Spleen (tissue), 11 donors: ENCODE data around the gene DGKH. TPM values are rescaled to one million over a fixed set of nuclear protein-coding genes. Genes with fewer than 3 reads are reported as not detected.

Experiments used
- DNase-seq: peaks from one replicate; pipeline ENCODE4 v3.0.0-alpha.2; 2020
- H3K27ac ChIP-seq, 8 donors: fragments of 200-600 bp; sonication (generic) in 7 of 8; 1 replicate in 4 of 8; 2 replicates in 4 of 8; pipeline versions ENCODE4 v1.5.0 to v1.8.0; 2016 to 2021; ENCODE audit warnings: inconsistent platforms in 4 of 8, mild to moderate bottlenecking in 4 of 8, moderate library complexity in 1 of 8
- H3K27me3 ChIP-seq, 7 donors: fragments of 200-600 bp; sonication (generic) in 6 of 7; replicated peaks in 1 of 7; 1 replicate in 4 of 7; 2 replicates in 3 of 7; pipeline versions ENCODE4 v1.5.0 to v1.8.0; 2016 to 2021; ENCODE audit warnings: inconsistent platforms in 3 of 7, mild to moderate bottlenecking in 1 of 7
- H3K36me3 ChIP-seq, 6 donors: fragments of 200-600 bp; sonication (generic) in 5 of 6; 1 replicate in 4 of 6; 2 replicates in 2 of 6; pipeline versions ENCODE4 v1.5.0 to v1.8.0; 2016 to 2021; ENCODE audit warnings: inconsistent platforms in 2 of 6
- H3K4me1 ChIP-seq, 6 donors: fragments of 200-600 bp; sonication (generic) in 5 of 6; 1 replicate in 3 of 6; 2 replicates in 3 of 6; pipeline versions ENCODE4 v1.5.0 to v1.8.0; 2016 to 2021; ENCODE audit warnings: inconsistent platforms in 3 of 6
- H3K4me3 ChIP-seq, 8 donors: fragments of 200-600 bp; sonication (generic) in 7 of 8; 1 replicate in 4 of 8; 2 replicates in 4 of 8; pipeline versions ENCODE4 v1.5.0 to v1.8.0; 2016 to 2021; ENCODE audit warnings: inconsistent platforms in 4 of 8, mild to moderate bottlenecking in 4 of 8, moderate library complexity in 2 of 8
- H3K9me3 ChIP-seq, 8 donors: fragments of 200-600 bp; sonication (generic) in 7 of 8; 1 replicate in 4 of 8; 2 replicates in 4 of 8; pipeline versions ENCODE4 v1.5.0 to v1.8.0; 2016 to 2021; ENCODE audit warnings: inconsistent platforms in 4 of 8
- POLR2A ChIP-seq, 3 donors: fragments of 450-650 bp; IDR thresholded peaks; one replicate each; pipeline ENCODE4 v1.5.1; 2017; ENCODE audit warnings: antibody characterized with exemption in 3 of 3, mild to moderate bottlenecking in 1 of 3
- POLR2AphosphoS5 ChIP-seq, 3 donors: sonication (generic); formaldehyde crosslinking; IDR thresholded peaks; one replicate each; pipeline ENCODE4 v1.5.1; 2017; ENCODE audit warnings: antibody characterized with exemption in 3 of 3
- WGBS, 5 donors: extraction: QIAGEN DNeasy Blood & Tissue Kit in 3 of 5; methylation state at CpG; one replicate each; pipeline versions ENCODE4 v1.1.5 to v1.1.7; 2013 to 2018; 5-methylcytosine and 5-hydroxymethylcytosine counted together
- intact Hi-C: fragments of 100-400 bp; cut with DNase I; formaldehyde crosslinking; loops from one replicate; pipeline ENCODE4 v1.15.0; 2023; ENCODE audit warnings: low total_unique reads
- polyA plus RNA-seq, 3 donors: library from polyadenylated mRNA; stranded (reverse); fragments of 200-250 nt; gene quantifications; one replicate each; pipeline ENCODE4 v1.2.1, GENCODE V29; 2013
- small RNA-seq, 4 donors: library from RNA; depleted of rRNA; stranded (forward); fragments of <200 nt; gene quantifications; one replicate each; pipeline ENCODE3, GENCODE V24; 2016
- total RNA-seq, 7 donors: library from RNA; depleted of rRNA in 3 of 7; stranded (reverse); fragments of >200 nt in 3 of 7; fragmentation: NEBNext Ultra II Directional in 4 of 7; extraction: Animal tissue kit (Norgen Biotek cat#: 25700) in 4 of 7; gene quantifications; one replicate each; pipeline versions ENCODE4 v1.1.0 to v1.2.1, GENCODE V29; 2016 to 2021
- TF ChIP-seq, protein P1 (sequence below), 11 experiments: fragments of 200-600 bp in 7 of 11; fragments of 450-650 bp in 4 of 11; sonication (generic) in 4 of 11; IDR thresholded peaks in 8 of 11; conservative IDR thresholded peaks in 3 of 11; 1 replicate in 7 of 11; 2 replicates in 4 of 11; pipeline versions ENCODE4 v1.4.0 to v1.8.0; 2016 to 2021; ENCODE audit warnings: antibody characterized with exemption in 11 of 11, inconsistent platforms in 4 of 11, mild to moderate bottlenecking in 1 of 11
- donor health status: healthy with polysubstance abuse.
- donor health status: DM: no; HTN: no; CAD: no; lungs with moderate emphysema.
- donor health status: DM: no; HTN: no; CAD: no.
- donor health status: Bipolar disorder and iron deficiency.
- donor health status: healthy.
- donor health status: DM: no; HTN: no; CAD: no.
- donor health status: DM: yes; HTN: yes; CAD: no.

The DGKH gene
- total and polyA plus RNA-seq, 10 donors: 0.52 to 15.3 (median 10.8) TPM

DNA sequence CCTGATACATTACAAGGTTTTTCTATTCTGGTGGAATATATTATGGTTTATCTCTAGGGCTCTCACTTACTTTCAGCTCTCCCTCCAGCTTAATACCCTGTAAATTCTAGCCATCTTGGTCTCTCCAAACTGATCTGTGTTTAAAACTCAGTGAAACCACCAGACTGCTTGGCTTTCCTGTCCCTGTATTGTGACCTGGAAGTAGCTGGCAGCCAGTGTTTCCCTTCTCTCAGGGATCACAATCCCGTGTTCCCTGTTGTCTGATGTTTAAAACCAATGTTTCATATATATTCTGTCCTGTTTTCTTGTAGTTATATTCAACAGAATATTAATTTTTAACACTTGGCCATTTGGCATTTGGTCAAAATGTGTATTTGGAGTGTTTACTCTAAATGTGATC is 231.5 kb downstream of the DGKH start:
- intact Hi-C loops: no loop called here
- no peak for DNase-seq
- no peaks in the 10 kb centered on the region for H3K36me3 ChIP-seq
- no peaks in the 10 kb centered on the region for H3K27me3 ChIP-seq
- H3K9me3 ChIP-seq: no peaks in the 10 kb centered on the region
- no peak overlapping the region for H3K4me3 ChIP-seq
- TF ChIP-seq POLR2A (IDR thresholded peaks at IDR 0.05): no peak
- TF ChIP-seq, protein P1, sequence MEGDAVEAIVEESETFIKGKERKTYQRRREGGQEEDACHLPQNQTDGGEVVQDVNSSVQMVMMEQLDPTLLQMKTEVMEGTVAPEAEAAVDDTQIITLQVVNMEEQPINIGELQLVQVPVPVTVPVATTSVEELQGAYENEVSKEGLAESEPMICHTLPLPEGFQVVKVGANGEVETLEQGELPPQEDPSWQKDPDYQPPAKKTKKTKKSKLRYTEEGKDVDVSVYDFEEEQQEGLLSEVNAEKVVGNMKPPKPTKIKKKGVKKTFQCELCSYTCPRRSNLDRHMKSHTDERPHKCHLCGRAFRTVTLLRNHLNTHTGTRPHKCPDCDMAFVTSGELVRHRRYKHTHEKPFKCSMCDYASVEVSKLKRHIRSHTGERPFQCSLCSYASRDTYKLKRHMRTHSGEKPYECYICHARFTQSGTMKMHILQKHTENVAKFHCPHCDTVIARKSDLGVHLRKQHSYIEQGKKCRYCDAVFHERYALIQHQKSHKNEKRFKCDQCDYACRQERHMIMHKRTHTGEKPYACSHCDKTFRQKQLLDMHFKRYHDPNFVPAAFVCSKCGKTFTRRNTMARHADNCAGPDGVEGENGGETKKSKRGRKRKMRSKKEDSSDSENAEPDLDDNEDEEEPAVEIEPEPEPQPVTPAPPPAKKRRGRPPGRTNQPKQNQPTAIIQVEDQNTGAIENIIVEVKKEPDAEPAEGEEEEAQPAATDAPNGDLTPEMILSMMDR (IDR thresholded peaks at IDR 0.05 in 8 of 11, conservative IDR thresholded peaks at IDR 0.05 in 3 of 11): no peak
- no peak for TF ChIP-seq POLR2AphosphoS5 (IDR thresholded peaks at IDR 0.05)
- H3K27ac ChIP-seq: no peak overlapping the region
- H3K4me1 ChIP-seq: peaks cover 14 to 91% (median 41%) of the 10 kb centered on the region in 6 donors
- WGBS, 5 donors: 43 to 67% (median 44%) methylated on average over 1 of the region's 1 CpG

DNA sequence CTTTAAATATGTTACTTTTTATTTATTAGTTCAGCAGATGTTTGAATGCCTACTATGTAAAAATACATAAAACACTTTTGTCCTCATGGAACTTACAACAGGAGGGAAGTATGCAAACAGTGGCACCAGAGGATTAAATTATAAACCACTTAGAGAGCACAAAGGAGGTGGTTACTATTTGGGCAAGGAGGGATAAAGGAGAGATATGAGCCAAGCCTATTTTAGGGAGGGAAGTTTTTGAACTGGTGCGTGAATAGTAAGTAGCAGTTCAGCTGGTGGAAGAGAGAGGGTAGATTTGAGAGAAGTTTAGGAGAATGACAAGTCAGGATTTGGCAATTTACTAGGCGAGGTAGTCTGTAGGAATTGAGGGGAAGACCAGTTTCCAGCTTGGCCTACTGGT is 232.1 kb downstream of the DGKH start:
- H3K27ac ChIP-seq: no peak overlapping the region

DNA sequence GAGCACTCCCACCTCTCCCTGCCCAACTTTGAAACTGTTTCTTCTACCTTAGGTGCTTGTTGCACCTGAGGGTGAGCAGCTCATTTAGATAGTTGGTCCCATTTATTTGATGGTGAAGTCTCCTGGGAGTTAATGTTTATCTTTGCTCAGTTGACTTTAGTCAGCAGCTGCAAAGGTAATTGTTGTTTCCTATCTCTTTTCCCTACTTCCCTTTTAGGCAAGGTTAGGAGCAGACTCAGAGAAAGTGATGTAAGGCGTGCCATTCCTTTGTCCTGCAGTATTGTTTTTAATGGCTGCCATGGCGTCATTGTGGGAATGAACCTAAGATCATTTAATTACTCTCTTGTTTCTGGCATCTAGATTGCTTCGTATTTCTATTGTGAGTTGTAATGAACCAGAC is 235.1 kb downstream of the DGKH start:
- WGBS, 5 donors: 87 to 93% (median 89%) methylated on average over 3 of the region's 3 CpGs
- Histone ChIP-seq H3K27ac (no peak overlapping the region), H3K36me3 (peaks cover 2 to 35% (median 15%) of the 10 kb centered on the region in 6 donors), H3K27me3 (no peaks in the 10 kb centered on the region), H3K4me3 (no peak overlapping the region), H3K4me1 (peaks cover 9 to 55% (median 15%) of the 10 kb centered on the region in 6 donors), H3K9me3 (no peaks in the 10 kb centered on the region)
- intact Hi-C loops: no loop called here
- no peak for DNase-seq
- TF ChIP-seq POLR2A (IDR thresholded peaks at IDR 0.05) (no peak), POLR2AphosphoS5 (IDR thresholded peaks at IDR 0.05) (no peak)
- TF ChIP-seq, protein P1 (IDR thresholded peaks at IDR 0.05 in 8 of 11, conservative IDR thresholded peaks at IDR 0.05 in 3 of 11): no peak

More for the DNA sequence above, 232.1 kb downstream of the DGKH start:
- 85 to 98% (median 92%) methylated on average over 2 of the region's 2 CpGs for WGBS, 5 donors
- no peaks in the 10 kb centered on the region for H3K9me3 ChIP-seq
- peaks cover 14 to 86% (median 37%) of the 10 kb centered on the region in 6 donors for H3K4me1 ChIP-seq
- H3K27me3 ChIP-seq: no peaks in the 10 kb centered on the region
- DNase-seq: no peak
- H3K36me3 ChIP-seq: peaks cover 0 to 5% (median 0%) of the 10 kb centered on the region in 6 donors
- intact Hi-C loops: no loop called here
- no peak overlapping the region for H3K4me3 ChIP-seq
- TF ChIP-seq POLR2AphosphoS5 (IDR thresholded peaks at IDR 0.05): no peak
- TF ChIP-seq, protein P1 (IDR thresholded peaks at IDR 0.05 in 8 of 11, conservative IDR thresholded peaks at IDR 0.05 in 3 of 11): no peak
- no peak for TF ChIP-seq POLR2A (IDR thresholded peaks at IDR 0.05)

DNA sequence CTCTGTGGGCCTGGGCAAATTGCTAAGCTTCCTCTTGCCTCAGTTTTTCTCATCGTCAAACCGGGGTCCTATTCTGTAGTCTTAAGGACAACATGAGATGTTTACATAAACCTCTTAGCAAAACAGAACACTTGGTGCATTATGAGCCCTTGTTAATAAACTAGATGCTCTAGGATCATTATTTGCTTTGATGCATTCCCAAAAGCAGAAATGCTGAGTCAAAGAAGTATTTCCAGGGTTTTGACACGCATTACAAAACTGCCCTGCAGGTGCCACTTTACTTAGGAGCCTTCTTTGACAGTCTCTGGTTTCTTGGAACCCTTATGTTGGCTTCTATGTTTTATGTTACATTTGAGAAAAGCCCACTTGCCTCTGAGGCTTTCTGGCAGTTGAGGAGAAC is 235.6 kb downstream of the DGKH start:
- H3K27me3 ChIP-seq: no peaks in the 10 kb centered on the region
- peaks cover 8 to 50% (median 12%) of the 10 kb centered on the region in 6 donors for H3K4me1 ChIP-seq
- no peak overlapping the region for H3K27ac ChIP-seq
- intact Hi-C loops: no loop called here
- TF ChIP-seq POLR2A (IDR thresholded peaks at IDR 0.05) (no peak), POLR2AphosphoS5 (IDR thresholded peaks at IDR 0.05) (no peak)
- TF ChIP-seq, protein P1 (IDR thresholded peaks at IDR 0.05 in 8 of 11, conservative IDR thresholded peaks at IDR 0.05 in 3 of 11): no peak
- H3K9me3 ChIP-seq: no peaks in the 10 kb centered on the region
- DNase-seq: no peak
- H3K36me3 ChIP-seq: peaks cover 2 to 40% (median 18%) of the 10 kb centered on the region in 6 donors
- H3K4me3 ChIP-seq: no peak overlapping the region
- WGBS, 5 donors: 90 to 93% (median 90%) methylated on average over 3 of the region's 3 CpGs

Small RNA genes within 50 kb of the gene (small RNA-seq; reads per million reads assigned to genes)
- 0 reads per million in 4 donors for gene RPS28P8

Other genes with a start within 250 kb of the DGKH start
- 10 to 100 TPM; 12.4 to 33.6 (median 19.3) TPM for gene VWA8, start 87.5 kb upstream of the DGKH start, total RNA-seq
- gene VWA8, start 87.5 kb upstream of the DGKH start, polyA plus RNA-seq: 1 to 10 TPM; 2.7 to 3.5 (median 3.4) TPM
- 10 to 100 TPM; 33.5 to 43.5 (median 38.8) TPM for gene AKAP11, start 223.5 kb downstream of the DGKH start, total RNA-seq
- gene AKAP11, start 223.5 kb downstream of the DGKH start, polyA plus RNA-seq: 1 to 10 TPM; 9.4 to 9.9 (median 9.6) TPM